Omental fat pad (tissue), 4 donors: ENCODE results near the gene AKNA. TPM values are rescaled to one million over a fixed set of nuclear protein-coding genes. Genes with fewer than 3 reads are reported as not detected.

Experiments
- ATAC-seq: fragments of 150-250 bp; one replicate; pipeline ENCODE4 v1.9.1; 2016; ENCODE audit warnings: mild to moderate bottlenecking, moderate library complexity; ENCODE audit not compliant: low FRiP score
- DNase-seq: peaks from one replicate; pipeline ENCODE4 v3.0.0-alpha.2; 2019; ENCODE audit warnings: low spot score
- total RNA-seq, 4 donors: library from RNA; depleted of rRNA; stranded (reverse); fragments of >200 nt; gene quantifications; one replicate each; pipeline ENCODE4 v1.1.0, GENCODE V29; 2016
- TF ChIP-seq, protein P1 (sequence below), 3 donors: fragments of 450-650 bp; IDR thresholded peaks; one replicate each; pipeline ENCODE4 v1.5.1; 2016 to 2017; ENCODE audit warnings: antibody characterized with exemption in 3 of 3, mild to moderate bottlenecking in 3 of 3, moderate library complexity in 2 of 3

The AKNA gene
- total RNA-seq, 4 donors from 2014 or later, result 22.6 to 86.1 (median 71.5) TPM

DNA sequence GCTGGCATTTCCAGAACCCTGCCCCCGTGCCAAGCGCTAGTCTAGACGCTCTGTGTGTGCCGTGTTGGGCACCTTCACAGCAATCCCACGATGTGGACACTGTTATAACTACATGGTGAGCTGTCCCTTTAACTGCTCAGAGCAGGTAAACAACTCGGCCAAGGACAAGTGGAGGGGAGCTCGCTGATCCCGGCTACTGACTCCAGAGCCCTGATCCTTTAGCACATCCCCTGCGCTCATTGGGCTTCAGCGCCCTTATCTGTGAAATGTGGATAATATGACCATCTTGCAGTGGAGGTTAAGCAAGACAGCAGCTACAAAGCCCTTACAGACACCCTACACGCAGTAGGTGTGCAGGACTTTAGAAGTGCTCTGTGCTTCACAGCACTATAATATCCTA, 41.6 kb downstream of the AKNA start:
- TF ChIP-seq, protein P1, sequence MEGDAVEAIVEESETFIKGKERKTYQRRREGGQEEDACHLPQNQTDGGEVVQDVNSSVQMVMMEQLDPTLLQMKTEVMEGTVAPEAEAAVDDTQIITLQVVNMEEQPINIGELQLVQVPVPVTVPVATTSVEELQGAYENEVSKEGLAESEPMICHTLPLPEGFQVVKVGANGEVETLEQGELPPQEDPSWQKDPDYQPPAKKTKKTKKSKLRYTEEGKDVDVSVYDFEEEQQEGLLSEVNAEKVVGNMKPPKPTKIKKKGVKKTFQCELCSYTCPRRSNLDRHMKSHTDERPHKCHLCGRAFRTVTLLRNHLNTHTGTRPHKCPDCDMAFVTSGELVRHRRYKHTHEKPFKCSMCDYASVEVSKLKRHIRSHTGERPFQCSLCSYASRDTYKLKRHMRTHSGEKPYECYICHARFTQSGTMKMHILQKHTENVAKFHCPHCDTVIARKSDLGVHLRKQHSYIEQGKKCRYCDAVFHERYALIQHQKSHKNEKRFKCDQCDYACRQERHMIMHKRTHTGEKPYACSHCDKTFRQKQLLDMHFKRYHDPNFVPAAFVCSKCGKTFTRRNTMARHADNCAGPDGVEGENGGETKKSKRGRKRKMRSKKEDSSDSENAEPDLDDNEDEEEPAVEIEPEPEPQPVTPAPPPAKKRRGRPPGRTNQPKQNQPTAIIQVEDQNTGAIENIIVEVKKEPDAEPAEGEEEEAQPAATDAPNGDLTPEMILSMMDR (IDR thresholded peaks at IDR 0.05), result no peak
- DNase-seq, result no peak
- no peak for ATAC-seq

GRCh38 chr9:114345493-114346065, 42.2 kb downstream of the AKNA start:
- TF ChIP-seq, protein P1 (IDR thresholded peaks at IDR 0.05), result no peak
- DNase-seq, result no peak
- ATAC-seq, result no peak

DNA sequence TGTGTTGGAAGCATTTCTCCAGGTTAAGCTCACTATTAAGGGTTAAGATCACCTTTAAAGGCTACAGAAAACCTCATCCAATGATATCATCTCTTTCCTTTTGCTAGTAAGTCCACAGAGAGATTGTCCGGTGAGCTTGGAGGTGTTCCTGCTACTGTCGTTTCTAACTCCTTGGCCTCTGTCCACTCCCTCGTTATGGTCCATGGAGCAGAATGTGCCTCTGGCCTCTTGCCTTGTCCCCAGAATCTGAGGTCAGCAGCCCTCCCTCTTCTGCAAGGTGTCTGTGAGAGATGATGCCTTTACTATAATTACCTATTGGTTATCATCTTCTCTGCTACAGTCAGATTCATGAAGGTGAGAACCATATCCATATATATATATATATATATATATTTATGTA, 43.1 kb downstream of the AKNA start:
- DNase-seq (no peak), ATAC-seq (no peak)
- TF ChIP-seq, protein P1 (IDR thresholded peaks at IDR 0.05), result no peak

GRCh38 chr9:114344188-114344566, 43.6 kb downstream of the AKNA start:
- DNase-seq (no peak), ATAC-seq (no peak)
- TF ChIP-seq, protein P1 (IDR thresholded peaks at IDR 0.05), result no peak

DNA sequence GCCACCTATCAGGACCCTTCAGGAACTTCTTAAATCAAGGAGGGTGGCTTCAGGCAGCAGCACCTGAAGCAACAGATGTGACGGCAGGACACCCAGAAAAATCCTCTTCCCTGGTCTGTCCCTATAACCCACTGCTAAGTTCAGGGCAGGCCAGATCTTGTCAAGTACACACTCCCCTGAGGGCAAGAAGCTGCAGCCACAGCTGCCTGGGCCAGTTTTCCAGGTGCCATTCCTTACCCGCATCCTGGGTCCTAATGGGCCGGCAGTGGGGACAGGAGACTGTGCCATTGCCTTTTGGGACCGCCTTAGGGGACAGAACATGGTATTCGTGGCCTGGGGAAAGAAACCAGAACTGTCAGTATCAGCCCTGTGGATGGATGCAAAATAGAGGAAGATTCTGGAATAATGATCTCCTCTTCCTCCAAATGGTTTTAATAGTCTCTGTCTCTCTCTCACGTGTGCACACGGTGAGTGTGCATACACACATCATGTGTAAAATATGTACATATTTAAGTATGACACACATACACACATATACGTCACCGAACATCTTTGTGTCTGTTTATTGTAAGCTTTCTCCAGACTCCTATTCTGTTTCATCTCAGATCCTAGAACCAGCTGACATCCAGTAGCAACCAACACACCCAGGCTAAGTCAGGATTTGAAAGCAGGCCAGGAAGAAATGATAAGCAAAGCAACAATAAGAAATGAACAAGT, 44.2 kb downstream of the AKNA start:
- TF ChIP-seq, protein P1 (IDR thresholded peaks at IDR 0.05), result no peak
- ATAC-seq (no peak), DNase-seq (no peak)

DNA sequence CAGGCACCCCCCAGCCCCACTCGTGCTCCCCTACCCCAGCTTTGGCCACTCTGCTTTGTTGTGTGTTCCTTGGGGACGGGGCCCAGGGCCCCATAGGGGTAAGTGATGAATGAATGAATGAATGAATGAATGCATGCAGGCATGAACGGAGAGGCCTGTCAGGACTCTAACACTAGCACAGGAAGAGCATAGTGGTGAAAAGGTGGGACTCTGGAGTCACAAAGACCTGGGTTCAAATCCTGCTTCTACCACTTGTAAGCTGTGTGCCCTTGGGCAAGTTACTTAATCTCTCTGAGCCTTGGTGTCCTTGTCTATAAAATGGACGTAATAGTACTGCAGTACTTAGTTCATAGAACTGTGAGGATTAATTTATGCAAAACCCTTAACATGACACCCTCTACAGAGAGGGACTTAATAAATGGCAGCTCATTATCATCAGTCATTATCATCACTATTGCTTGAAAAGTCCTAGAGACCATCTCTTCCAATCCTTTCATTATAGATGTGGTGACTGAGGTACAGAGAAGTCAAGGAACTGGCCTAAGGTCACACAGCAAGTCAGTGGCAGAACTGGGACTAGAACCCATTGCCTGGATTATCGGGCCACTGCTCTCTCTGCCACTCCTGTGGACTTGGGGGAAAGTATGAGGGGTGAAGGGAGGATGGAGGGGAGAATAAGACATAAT, 44.9 kb downstream of the AKNA start:
- TF ChIP-seq, protein P1 (IDR thresholded peaks at IDR 0.05), result no peak
- ATAC-seq, result no peak
- no peak for DNase-seq
